Spinal cord (tissue), 10 donors: Measurements from ENCODE around the gene CELF4. TPM values are rescaled to one million over a fixed set of nuclear protein-coding genes. Genes with fewer than 3 reads are reported as not detected.
A peak's percentile ranks its signal among the peaks of the same experiment; 100 is the strongest.

ENCODE experiments used
- DNase-seq, 6 donors: peaks; one replicate each; pipeline versions ENCODE4 v3.0.0 to v3.0.0-alpha.2; 2013 to 2015; ENCODE audit warnings: low spot score in 6 of 6, low read depth in 4 of 6
- H3K27ac ChIP-seq: one replicate; pipeline ENCODE4 v1.5.1; 2013; ENCODE audit warnings: low read depth, low read length, control low read depth
- H3K27me3 ChIP-seq: one replicate; pipeline ENCODE4 v1.6.1; 2013; ENCODE audit warnings: low read length; ENCODE audit not compliant: control insufficient read depth, insufficient read depth
- H3K36me3 ChIP-seq: one replicate; pipeline ENCODE4 v1.6.1; 2013; ENCODE audit warnings: low read length; ENCODE audit not compliant: control insufficient read depth, insufficient read depth
- H3K4me1 ChIP-seq: one replicate; pipeline ENCODE4 v1.6.1; 2013; ENCODE audit warnings: low read length; ENCODE audit not compliant: control insufficient read depth, insufficient read depth
- H3K4me3 ChIP-seq: one replicate; pipeline ENCODE4 v1.5.1; 2013; ENCODE audit warnings: low read depth, low read length, control low read depth
- H3K9me3 ChIP-seq: one replicate; pipeline ENCODE4 v1.6.1; 2013; ENCODE audit warnings: low read length; ENCODE audit not compliant: control insufficient read depth, insufficient read depth
- WGBS: methylation state at CpG from one replicate; pipeline ENCODE4 v1.1.5; 2013; ENCODE audit warnings: missing lambda C conversion rate; ENCODE audit not compliant: insufficient coverage; 5-methylcytosine and 5-hydroxymethylcytosine counted together
- polyA plus RNA-seq, 2 donors: library from polyadenylated mRNA; unstranded; fragments of 120-200 nt; gene quantifications; one replicate each; pipeline ENCODE4 v1.2.1, GENCODE V29; 2013; ENCODE audit not compliant: insufficient read length in 2 of 2
- total RNA-seq, 2 donors: library from RNA; depleted of rRNA in 1 of 2; stranded (reverse); fragments of 120-200 nt in 1 of 2; fragments of >200 nt in 1 of 2; gene quantifications; one replicate each; pipeline versions ENCODE4 v1.2.3 to v1.2.4, GENCODE V29; 2013 to 2014
- donor health status: healthy.

CELF4 gene
- total and polyA plus RNA-seq, 4 donors = 26.6 to 139 (median 89.9) TPM

GRCh38 chr18:37264956-37265355, 300.6 kb downstream of the CELF4 start:
- Histone ChIP-seq H3K27ac (no peak overlapping the region), H3K4me3 (no peak overlapping the region), H3K36me3 (peaks cover 73% of the 10 kb centered on the region), H3K27me3 (no peaks in the 10 kb centered on the region), H3K9me3 (no peaks in the 10 kb centered on the region), H3K4me1 (no peaks in the 10 kb centered on the region)
- 93% methylated on average over 13 of the region's 14 CpGs for WGBS
- no peak for DNase-seq

GRCh38 chr18:37261988-37262387, 303.6 kb downstream of the CELF4 start:
- 94% methylated on average over 5 of the region's 8 CpGs for WGBS
- Histone ChIP-seq H3K36me3 (peaks cover 74% of the 10 kb centered on the region), H3K9me3 (no peaks in the 10 kb centered on the region), H3K4me3 (no peak overlapping the region), H3K4me1 (no peaks in the 10 kb centered on the region), H3K27me3 (no peaks in the 10 kb centered on the region), H3K27ac (no peak overlapping the region)
- DNase-seq = no peak

GRCh38 chr18:37261246-37261840, 304.3 kb downstream of the CELF4 start:
- no peak overlapping the region for H3K27ac ChIP-seq
- no peak for DNase-seq

GRCh38 chr18:37260367-37261093, 305.1 kb downstream of the CELF4 start:
- H3K27me3 ChIP-seq = no peaks in the 10 kb centered on the region
- 81% methylated on average over 10 of the region's 10 CpGs for WGBS

More at GRCh38 chr18:37261246-37261840, 304.3 kb downstream of the CELF4 start:
- no peaks in the 10 kb centered on the region for H3K9me3 ChIP-seq
- WGBS = 81% methylated on average over 11 of the region's 11 CpGs
- H3K36me3 ChIP-seq = peaks cover 68% of the 10 kb centered on the region
- H3K4me1 ChIP-seq = no peaks in the 10 kb centered on the region
- H3K27me3 ChIP-seq = no peaks in the 10 kb centered on the region
- no peak overlapping the region for H3K4me3 ChIP-seq

GRCh38 chr18:37259711-37260110, 305.9 kb downstream of the CELF4 start:
- H3K9me3 ChIP-seq = no peaks in the 10 kb centered on the region
- H3K4me1 ChIP-seq = peaks cover under 1% of the 10 kb centered on the region
- H3K27ac ChIP-seq = no peak overlapping the region
- DNase-seq = no peak
- peaks cover 51% of the 10 kb centered on the region for H3K36me3 ChIP-seq
- 73% methylated on average over 5 of the region's 5 CpGs for WGBS
- H3K4me3 ChIP-seq = no peak overlapping the region
- no peaks in the 10 kb centered on the region for H3K27me3 ChIP-seq

More at GRCh38 chr18:37260367-37261093, 305.1 kb downstream of the CELF4 start:
- Histone ChIP-seq H3K36me3 (peaks cover 59% of the 10 kb centered on the region), H3K9me3 (no peaks in the 10 kb centered on the region), H3K4me3 (no peak overlapping the region), H3K27ac (no peak overlapping the region), H3K4me1 (no peaks in the 10 kb centered on the region)
- DNase-seq = no peak

- no peak for DNase-seq
- Histone ChIP-seq H3K27me3 (peaks cover 3% of the 10 kb centered on the region), H3K27ac (no peak overlapping the region), H3K4me1 (peaks cover 5% of the 10 kb centered on the region), H3K9me3 (no peaks in the 10 kb centered on the region), H3K4me3 (no peak overlapping the region), H3K36me3 (peaks cover 45% of the 10 kb centered on the region)
- 78% methylated on average over 3 of the region's 11 CpGs for WGBS
These were observed 306.8 kb downstream of the CELF4 start for GRCh38 chr18:37258819-37259218.

- H3K27ac ChIP-seq = no peak overlapping the region
- H3K27me3 ChIP-seq = peaks cover 7% of the 10 kb centered on the region
- peaks cover 12% of the 10 kb centered on the region for H3K4me1 ChIP-seq
- no peaks in the 10 kb centered on the region for H3K9me3 ChIP-seq
- WGBS = 73% methylated on average over 7 of the region's 9 CpGs
- H3K4me3 ChIP-seq = no peak overlapping the region
- peaks cover 42% of the 10 kb centered on the region for H3K36me3 ChIP-seq
- no peak for DNase-seq
These were observed 307.5 kb downstream of the CELF4 start for GRCh38 chr18:37258131-37258530.

GRCh38 chr18:37254973-37255372, 310.6 kb downstream of the CELF4 start:
- Histone ChIP-seq H3K27ac (no peak overlapping the region), H3K9me3 (no peaks in the 10 kb centered on the region), H3K36me3 (peaks cover 20% of the 10 kb centered on the region), H3K4me3 (no peak overlapping the region), H3K27me3 (peaks cover 11% of the 10 kb centered on the region), H3K4me1 (peaks cover 18% of the 10 kb centered on the region)
- DNase-seq = peak in 1 of 6 donors; percentile 47
- WGBS = 67% methylated on average over 8 of the region's 12 CpGs

GRCh38 chr18:37254236-37254754, 311.3 kb downstream of the CELF4 start:
- Histone ChIP-seq H3K36me3 (peaks cover 19% of the 10 kb centered on the region), H3K27me3 (peaks cover 11% of the 10 kb centered on the region), H3K4me3 (no peak overlapping the region), H3K4me1 (peaks cover 18% of the 10 kb centered on the region), H3K9me3 (no peaks in the 10 kb centered on the region), H3K27ac (no peak overlapping the region)
- peak in 1 of 6 donors; percentile 30 for DNase-seq
- WGBS = 12% methylated on average over 48 of the region's 49 CpGs
